ENCODE data around the gene OR6K2. TPM values are rescaled to one million over a fixed set of nuclear protein-coding genes. Genes with fewer than 3 reads are reported as not detected.

OR6K2 gene
- polyA plus RNA-seq, 1 donor = not detected

Other genes starting within 250 kb of the OR6K2 start
- not detected for gene OR10K1, start 238.8 kb downstream of the OR6K2 start, polyA plus RNA-seq
- not detected for gene OR10R2, start 228.4 kb downstream of the OR6K2 start, polyA plus RNA-seq
- gene OR6Y1, start 146.2 kb downstream of the OR6K2 start, polyA plus RNA-seq = not detected
- gene OR6P1, start 130.1 kb downstream of the OR6K2 start, polyA plus RNA-seq = not detected
- gene OR10X1, start 120.8 kb downstream of the OR6K2 start, polyA plus RNA-seq = not detected
- 0.12 TPM for gene OR10Z1, start 95.4 kb downstream of the OR6K2 start, polyA plus RNA-seq
- gene SPTA1, start 13.9 kb downstream of the OR6K2 start, polyA plus RNA-seq = 3.7 TPM
- not detected for gene OR6K3, start 20.1 kb upstream of the OR6K2 start, polyA plus RNA-seq
- gene OR6K6, start 54.1 kb upstream of the OR6K2 start, polyA plus RNA-seq = not detected
- not detected for gene OR6N1, start 71.5 kb upstream of the OR6K2 start, polyA plus RNA-seq
- not detected for gene OR6N2, start 80.6 kb upstream of the OR6K2 start, polyA plus RNA-seq
- gene MNDA, start 130.7 kb upstream of the OR6K2 start, polyA plus RNA-seq = 3.6 TPM
- gene PYHIN1, start 230.9 kb upstream of the OR6K2 start, polyA plus RNA-seq = 1.5 TPM